AG04450 (cell line): ENCODE results near the gene MT1A. TPM values are rescaled to one million over a fixed set of nuclear protein-coding genes. Genes with fewer than 3 reads are reported as not detected.

Experiments used
- CTCF ChIA-PET: fragments of 300-600, 350-600 bp; formaldehyde crosslinking; extraction: SDS; loops from one replicate; lab custom pipeline; 2022; ENCODE audit warnings: antibody characterized with exemption, inconsistent platforms; lab: Charles Lee
- POLR2A ChIA-PET: fragments of 350-600 bp; formaldehyde crosslinking; extraction: SDS; loops from one replicate; lab custom pipeline; 2021; ENCODE audit warnings: antibody characterized with exemption, inconsistent platforms; lab: Yijun Ruan, JAX
- DNase-seq: peaks from one replicate; pipeline ENCODE4 v3.0.0-alpha.2; 2011; ENCODE audit warnings: low read depth, low spot score
- H3K27ac ChIP-seq: one replicate; pipeline ENCODE4 v1.5.1; 2012; ENCODE audit warnings: low read depth, low read length, control low read depth
- H3K27me3 ChIP-seq: one replicate; pipeline ENCODE4 v1.6.0; 2012; ENCODE audit warnings: low read length; ENCODE audit not compliant: control insufficient read depth, insufficient read depth
- H3K4me3 ChIP-seq: 2 replicates; pipeline ENCODE4 v1.5.1; 2011; ENCODE audit warnings: mild to moderate bottlenecking, low read depth, low read length, control low read depth
- H3K9me3 ChIP-seq: 2 replicates; pipeline ENCODE4 v1.5.1; 2012; ENCODE audit warnings: low read length; ENCODE audit not compliant: control insufficient read depth, insufficient read depth
- polyA plus RNA-seq: library from polyadenylated mRNA; depleted of rRNA; stranded (reverse); fragments of >200 nt; gene quantifications from 2 replicates; pipeline ENCODE4 v1.2.3, GENCODE V29; 2011
- TF ChIP-seq, protein P1 (sequence below): IDR thresholded peaks from 2 replicates; pipeline ENCODE4 v1.5.1; 2011; ENCODE audit warnings: low read depth, low read length, control low read depth, inconsistent platforms

MT1A gene
- polyA plus RNA-seq, 1 experiment, result 0.66 TPM

- CTCF ChIA-PET, result no interaction called here
- POLR2A ChIA-PET, result interaction anchor here (1.1 kb wide), 1 partner anchor 33 kb away, joined by 3 read pairs; the partner anchor contains the start of gene MT2A
- Histone ChIP-seq H3K27ac (no peak overlapping the region), H3K9me3 (no peaks in the 10 kb centered on the region; the same call in 1 of the 2 replicates), H3K4me3 (no peak overlapping the region), H3K27me3 (peaks cover 87% of the 10 kb centered on the region)
- TF ChIP-seq, protein P1, sequence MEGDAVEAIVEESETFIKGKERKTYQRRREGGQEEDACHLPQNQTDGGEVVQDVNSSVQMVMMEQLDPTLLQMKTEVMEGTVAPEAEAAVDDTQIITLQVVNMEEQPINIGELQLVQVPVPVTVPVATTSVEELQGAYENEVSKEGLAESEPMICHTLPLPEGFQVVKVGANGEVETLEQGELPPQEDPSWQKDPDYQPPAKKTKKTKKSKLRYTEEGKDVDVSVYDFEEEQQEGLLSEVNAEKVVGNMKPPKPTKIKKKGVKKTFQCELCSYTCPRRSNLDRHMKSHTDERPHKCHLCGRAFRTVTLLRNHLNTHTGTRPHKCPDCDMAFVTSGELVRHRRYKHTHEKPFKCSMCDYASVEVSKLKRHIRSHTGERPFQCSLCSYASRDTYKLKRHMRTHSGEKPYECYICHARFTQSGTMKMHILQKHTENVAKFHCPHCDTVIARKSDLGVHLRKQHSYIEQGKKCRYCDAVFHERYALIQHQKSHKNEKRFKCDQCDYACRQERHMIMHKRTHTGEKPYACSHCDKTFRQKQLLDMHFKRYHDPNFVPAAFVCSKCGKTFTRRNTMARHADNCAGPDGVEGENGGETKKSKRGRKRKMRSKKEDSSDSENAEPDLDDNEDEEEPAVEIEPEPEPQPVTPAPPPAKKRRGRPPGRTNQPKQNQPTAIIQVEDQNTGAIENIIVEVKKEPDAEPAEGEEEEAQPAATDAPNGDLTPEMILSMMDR, result no peak
- DNase-seq, result no peak
Observed at GRCh38 chr16:56641166-56641565, 2.7 kb downstream of the MT1A start.

DNA sequence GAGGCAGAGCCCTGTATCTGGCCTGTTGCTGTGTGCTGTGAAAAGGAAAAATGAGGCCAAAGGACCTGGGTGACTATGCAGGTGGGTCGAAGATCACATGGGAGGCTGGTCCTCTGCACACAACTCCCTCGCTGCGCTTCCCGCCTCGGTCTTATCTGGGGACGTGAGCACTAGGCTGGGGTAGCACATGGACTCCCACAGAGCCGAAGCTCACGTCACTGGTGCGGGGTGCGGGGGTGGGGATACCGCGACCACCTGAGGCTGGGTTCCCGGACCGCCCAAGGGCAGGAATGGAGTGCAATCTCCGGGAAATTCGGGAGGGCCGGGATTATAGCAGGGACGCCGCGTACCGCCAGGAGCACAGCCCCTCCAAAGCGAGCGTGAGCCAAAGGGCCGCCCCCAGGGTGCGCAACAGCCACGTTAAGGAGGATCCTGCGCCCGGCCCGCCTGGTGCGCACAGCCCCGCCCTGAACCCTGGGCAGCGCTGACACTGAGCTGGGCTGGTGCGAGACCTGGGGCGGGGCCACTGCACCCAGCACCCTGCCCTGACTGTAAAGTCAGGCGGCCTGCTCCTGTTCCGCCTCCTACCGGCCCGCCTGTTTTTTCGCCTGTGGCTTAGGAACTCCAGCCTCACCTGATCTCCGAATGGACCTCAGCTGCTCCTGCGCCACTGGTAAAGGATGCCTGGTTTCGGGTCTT is 4.8 kb downstream of the MT1A start:
- Histone ChIP-seq H3K27me3 (peaks cover 91% of the 10 kb centered on the region), H3K4me3 (peak overlapping the region; percentile 22; the same call in 1 of the 2 replicates), H3K9me3 (no peaks in the 10 kb centered on the region; the same call in 1 of the 2 replicates), H3K27ac (no peak overlapping the region)
- no peak for DNase-seq
- TF ChIP-seq, protein P1, result peak; percentile 31; the same call in 1 of the 2 replicates
- ChIA-PET CTCF (interaction anchor here (1.3 kb wide), 1 partner anchor 59 kb away, joined by 3 read pairs; no protein-coding TSS in a partner anchor), POLR2A (interaction anchor here (1.0 kb wide), 1 partner anchor 18 kb away, joined by 3 read pairs; the partner anchor contains the start of gene MT1E)

DNA sequence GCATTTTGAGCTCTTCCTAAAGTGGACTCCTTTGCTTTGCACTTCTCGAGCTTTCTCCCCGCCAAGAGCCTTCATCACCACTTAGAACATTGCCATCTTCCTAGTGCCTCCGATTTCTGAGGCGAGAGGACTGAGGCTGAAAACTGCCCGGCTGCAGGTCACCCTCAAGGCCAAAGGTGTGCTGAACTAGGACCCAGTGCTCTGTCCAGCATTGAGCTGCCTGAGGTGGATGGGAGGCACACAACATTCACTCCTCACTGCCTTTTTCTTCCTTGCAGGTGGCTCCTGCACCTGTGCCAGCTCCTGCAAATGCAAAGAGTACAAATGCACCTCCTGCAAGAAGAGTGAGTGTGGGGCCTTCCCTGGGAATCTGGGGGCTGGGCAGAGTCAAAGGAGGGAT is 5.4 kb downstream of the MT1A start:
- DNase-seq, result no peak
- POLR2A ChIA-PET, result interaction anchor here (1.0 kb wide), 1 partner anchor 18 kb away, joined by 3 read pairs; the partner anchor contains the start of gene MT1E
- TF ChIP-seq, protein P1, result no peak
- CTCF ChIA-PET, result interaction anchor here (1.3 kb wide), 1 partner anchor 58 kb away, joined by 3 read pairs; no protein-coding TSS in a partner anchor
- H3K9me3 ChIP-seq, result no peaks in the 10 kb centered on the region; the same call in 1 of the 2 replicates
- H3K27me3 ChIP-seq, result peaks cover 91% of the 10 kb centered on the region
- no peak overlapping the region for H3K27ac ChIP-seq
- no peak overlapping the region for H3K4me3 ChIP-seq

DNA sequence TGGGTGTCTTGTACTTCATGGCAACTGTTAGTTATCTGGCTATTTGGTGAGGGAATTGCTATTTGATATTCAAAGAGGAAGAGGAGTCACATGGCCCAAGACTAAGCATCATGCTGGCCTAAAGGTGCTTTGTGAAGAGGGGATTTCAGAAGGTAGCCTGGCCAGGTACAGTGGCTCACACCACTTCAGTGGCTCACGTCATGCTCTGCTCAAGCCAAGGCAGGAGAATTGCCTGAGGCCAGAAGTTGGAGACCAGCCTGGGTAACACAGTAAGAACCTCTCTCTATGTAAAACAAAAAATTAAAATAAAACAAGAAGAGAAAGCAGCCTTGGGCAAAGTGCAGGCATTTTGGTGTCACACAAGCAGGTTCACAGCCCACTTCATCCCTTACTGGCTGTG is 6.8 kb downstream of the MT1A start:
- TF ChIP-seq, protein P1, result no peak
- H3K27ac ChIP-seq, result no peak overlapping the region
- ChIA-PET POLR2A (no interaction called here), CTCF (no interaction called here)
- H3K27me3 ChIP-seq, result peaks cover 86% of the 10 kb centered on the region
- DNase-seq, result no peak
- H3K9me3 ChIP-seq, result no peaks in the 10 kb centered on the region; the same call in 1 of the 2 replicates
- H3K4me3 ChIP-seq, result no peak overlapping the region

DNA sequence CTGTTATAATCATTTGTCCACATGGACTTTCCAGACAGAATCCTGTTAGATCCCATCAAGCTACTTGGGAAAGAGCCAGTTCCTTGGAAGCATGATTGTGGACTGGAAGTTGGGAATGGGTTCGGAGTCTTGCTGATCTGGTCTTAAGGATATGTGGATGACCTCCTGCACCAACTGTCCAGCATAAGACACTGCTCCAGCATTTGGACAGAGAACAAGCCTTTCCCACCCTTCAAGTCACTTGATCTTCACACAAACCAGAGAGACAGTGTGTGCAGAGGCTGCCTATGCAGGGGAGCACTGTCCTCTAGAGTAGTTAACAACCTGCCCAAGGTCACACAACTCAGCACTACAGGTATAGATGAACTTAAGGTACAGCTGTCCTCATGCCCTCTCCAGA is 7.4 kb downstream of the MT1A start:
- DNase-seq, result no peak
- Histone ChIP-seq H3K27ac (no peak overlapping the region), H3K27me3 (peaks cover 85% of the 10 kb centered on the region), H3K9me3 (no peaks in the 10 kb centered on the region; the same call in 1 of the 2 replicates), H3K4me3 (no peak overlapping the region)
- ChIA-PET CTCF (no interaction called here), POLR2A (no interaction called here)
- TF ChIP-seq, protein P1, result no peak
